H9 (cell line): Measurements from ENCODE around the gene TTYH1. TPM values are rescaled to one million over a fixed set of nuclear protein-coding genes. Genes with fewer than 3 reads are reported as not detected.

Experiments used
- DNase-seq: peaks from one replicate; pipeline ENCODE4 v3.0.0-alpha.2; 2017
- H2AFZ ChIP-seq: one replicate; pipeline ENCODE4 v1.6.1; 2013; ENCODE audit warnings: mild to moderate bottlenecking, low read length, control low read depth, moderate library complexity
- H2AK5ac ChIP-seq: 2 replicates; pipeline ENCODE4 v1.6.1; 2013; ENCODE audit warnings: low read length, control low read depth, mixed read lengths; ENCODE audit not compliant: insufficient read length
- H2BK120ac ChIP-seq: one replicate; pipeline ENCODE4 v1.6.1; 2013; ENCODE audit warnings: low read depth, mild to moderate bottlenecking, low read length, control low read depth, inconsistent platforms; ENCODE audit not compliant: poor library complexity, severe bottlenecking
- H2BK12ac ChIP-seq: 2 replicates; pipeline ENCODE4 v1.6.1; 2013; ENCODE audit warnings: low read length, control low read depth, mixed read lengths, low read depth; ENCODE audit not compliant: insufficient read length
- H2BK15ac ChIP-seq: 2 replicates; pipeline ENCODE4 v1.6.1; 2013; ENCODE audit warnings: low read depth, low read length, control low read depth
- H2BK20ac ChIP-seq: one replicate; pipeline ENCODE4 v1.6.1; 2013; ENCODE audit warnings: low read depth, mild to moderate bottlenecking, low read length, control low read depth, inconsistent platforms; ENCODE audit not compliant: poor library complexity, severe bottlenecking
- H2BK5ac ChIP-seq: 2 replicates; pipeline ENCODE4 v1.6.1; 2013; ENCODE audit warnings: low read length, control low read depth, mixed read lengths; ENCODE audit not compliant: insufficient read length
- H3K14ac ChIP-seq: 2 replicates; pipeline ENCODE4 v1.6.1; 2013; ENCODE audit warnings: low read length, control low read depth; ENCODE audit not compliant: insufficient read depth
- H3K18ac ChIP-seq: 2 replicates; pipeline ENCODE4 v1.6.1; 2013; ENCODE audit warnings: low read depth, mild to moderate bottlenecking, mixed read lengths, low read length, control low read depth; ENCODE audit not compliant: insufficient read length
- H3K23ac ChIP-seq: 2 replicates; pipeline ENCODE4 v1.6.1; 2013; ENCODE audit warnings: low read length, control low read depth, mixed read lengths, low read depth; ENCODE audit not compliant: insufficient read length
- H3K23me2 ChIP-seq: 2 replicates; pipeline ENCODE4 v1.6.1; 2013; ENCODE audit warnings: low read depth, mild to moderate bottlenecking, mixed read lengths, low read length, control low read depth; ENCODE audit not compliant: insufficient read length, poor library complexity, severe bottlenecking
- H3K27ac ChIP-seq: 2 replicates; pipeline ENCODE4 v1.5.1; 2013; ENCODE audit warnings: low read length, control low read depth, mixed read lengths, low read depth; ENCODE audit not compliant: insufficient read length
- H3K27me3 ChIP-seq: 2 replicates; pipeline ENCODE4 v1.6.1; 2013; ENCODE audit warnings: low read length, control low read depth, inconsistent platforms; ENCODE audit not compliant: insufficient read depth
- H3K4ac ChIP-seq: 2 replicates; pipeline ENCODE4 v1.6.1; 2013; ENCODE audit warnings: low read depth, mild to moderate bottlenecking, control low read depth, inconsistent platforms, low read length, moderate library complexity
- H3K4me1 ChIP-seq: 2 replicates; pipeline ENCODE4 v1.6.1; 2013; ENCODE audit warnings: low read length, control low read depth, inconsistent platforms; ENCODE audit not compliant: insufficient read depth
- H3K4me2 ChIP-seq: 2 replicates; pipeline ENCODE4 v1.6.1; 2013; ENCODE audit warnings: low read length, control low read depth, mixed read lengths; ENCODE audit not compliant: insufficient read length, insufficient read depth
- H3K56ac ChIP-seq: 2 replicates; pipeline ENCODE4 v1.6.1; 2013; ENCODE audit warnings: low read depth, mild to moderate bottlenecking, mixed read lengths, low read length, control low read depth; ENCODE audit not compliant: insufficient read length
- H3K79me1 ChIP-seq: 2 replicates; pipeline ENCODE4 v1.6.1; 2013; ENCODE audit warnings: low read depth, mild to moderate bottlenecking, moderate library complexity, low read length, control low read depth, inconsistent platforms; ENCODE audit not compliant: insufficient read depth, poor library complexity, severe bottlenecking
- H3K79me2 ChIP-seq: 2 replicates; pipeline ENCODE4 v1.6.1; 2013; ENCODE audit warnings: low read length, control low read depth, inconsistent platforms; ENCODE audit not compliant: insufficient read depth
- H3K9ac ChIP-seq: 2 replicates; pipeline ENCODE4 v1.6.1; 2013; ENCODE audit warnings: low read length, control low read depth, mixed read lengths; ENCODE audit not compliant: insufficient read length; ENCODE audit errors: extremely low read depth
- H3K9me3 ChIP-seq: one replicate; pipeline ENCODE4 v1.6.1; 2013; ENCODE audit warnings: low read depth, low read length, inconsistent platforms; ENCODE audit not compliant: control insufficient read depth
- H3T11ph ChIP-seq: one replicate; pipeline ENCODE4 v1.6.1; 2013; ENCODE audit warnings: mild to moderate bottlenecking, low read length, control low read depth, inconsistent platforms
- H4K20me1 ChIP-seq: one replicate; pipeline ENCODE4 v1.6.1; 2013; ENCODE audit not compliant: control insufficient read depth, insufficient read length, insufficient read depth
- H4K5ac ChIP-seq: 2 replicates; pipeline ENCODE4 v1.6.1; 2013; ENCODE audit warnings: low read depth, mild to moderate bottlenecking, mixed read lengths, low read length, control low read depth; ENCODE audit not compliant: insufficient read length
- H4K8ac ChIP-seq: replicated peaks from 2 replicates; pipeline ENCODE4 v1.6.1; 2013; ENCODE audit warnings: low read length, control low read depth, mixed read lengths, low read depth; ENCODE audit not compliant: insufficient read length
- H4K91ac ChIP-seq: 2 replicates; pipeline ENCODE4 v1.6.1; 2013; ENCODE audit warnings: low read depth, mild to moderate bottlenecking, moderate library complexity, mixed read lengths, low read length, control low read depth; ENCODE audit not compliant: insufficient read length
- H3K27ac Mint-ChIP-seq, 3 experiments: 2 replicates in 2 of 3; 3 replicates in 1 of 3; pipeline ENCODE4 v1.8.0; 2020 to 2021; ENCODE audit warnings: mixed read lengths in 3 of 3, mild to moderate bottlenecking in 1 of 3, moderate library complexity in 1 of 3
- H3K27me3 Mint-ChIP-seq: 2 replicates; pipeline ENCODE4 v1.8.0; 2021; ENCODE audit warnings: low read depth, mild to moderate bottlenecking, moderate library complexity, mixed read lengths
- H3K36me3 Mint-ChIP-seq, 3 experiments: 2 replicates in 2 of 3; 3 replicates in 1 of 3; pipeline ENCODE4 v1.8.0; 2020 to 2021; ENCODE audit warnings: low read depth in 3 of 3, mixed read lengths in 3 of 3; ENCODE audit not compliant: insufficient read depth in 1 of 3
- H3K4me1 Mint-ChIP-seq, 2 experiments: 2 replicates each; pipeline ENCODE4 v1.8.0; 2020; ENCODE audit warnings: mixed read lengths in 2 of 2
- H3K4me3 Mint-ChIP-seq, 2 experiments: 2 replicates in 1 of 2; 3 replicates in 1 of 2; pipeline ENCODE4 v1.8.0; 2020 to 2021; ENCODE audit warnings: mild to moderate bottlenecking in 2 of 2, mixed read lengths in 2 of 2, moderate library complexity in 1 of 2
- H3K9me3 Mint-ChIP-seq, 2 experiments: 2 replicates in 1 of 2; 3 replicates in 1 of 2; pipeline ENCODE4 v1.8.0; 2020; ENCODE audit warnings: mild to moderate bottlenecking in 2 of 2, mixed read lengths in 2 of 2, moderate library complexity in 1 of 2
- CTCF ChIP-seq: fragments of 200-600 bp; sonication (generic); conservative IDR thresholded peaks from 3 replicates; pipeline ENCODE4 v1.8.0; 2021; ENCODE audit warnings: antibody characterized with exemption, mild to moderate bottlenecking
- WGBS: extraction: QIAGEN DNeasy Blood & Tissue Kit; methylation state at CpG from one replicate; pipeline ENCODE4 v1.1.7; 2013; ENCODE audit warnings: missing lambda C conversion rate, low lambda C conversion rate, mixed read lengths; ENCODE audit not compliant: insufficient read length; ENCODE audit errors: extremely low coverage; 5-methylcytosine and 5-hydroxymethylcytosine counted together
- total RNA-seq: library from RNA; stranded (reverse); gene quantifications from 2 replicates; pipeline ENCODE4 v1.2.1, GENCODE V29; 2021

Gene TTYH1
- total RNA-seq, 1 experiment from 2014 or later, result 47.1 TPM

DNA sequence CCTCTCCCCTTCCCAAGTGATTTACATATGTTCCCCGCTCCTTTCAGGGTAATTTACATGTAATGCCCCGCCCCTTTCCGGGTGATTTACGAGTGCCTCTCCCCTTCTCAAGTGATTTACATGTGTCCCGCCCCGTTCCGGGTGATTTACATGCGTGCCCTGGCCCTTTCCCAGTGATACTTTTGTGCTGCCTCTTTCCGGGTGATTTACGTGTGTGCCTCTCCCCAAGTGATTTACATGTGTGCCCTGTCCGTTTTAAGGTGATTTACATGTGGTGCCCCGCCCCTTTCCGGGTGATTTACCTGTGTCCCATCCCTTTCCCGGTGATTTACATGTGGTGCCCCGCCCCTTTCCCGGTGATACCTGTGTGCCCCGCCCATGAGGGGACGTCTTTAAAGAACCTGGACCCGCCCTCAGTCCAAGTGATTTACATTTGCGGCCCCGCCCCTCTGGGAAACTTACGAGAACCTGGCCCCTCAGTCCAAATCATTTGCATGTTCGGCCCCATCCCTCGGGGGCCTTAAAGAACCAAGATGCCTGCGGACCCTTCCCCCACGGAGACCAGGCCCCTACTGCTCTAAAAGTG, 48.9 kb downstream of the TTYH1 start:
- Histone ChIP-seq H2BK12ac (no peak overlapping the region), H3K79me2 (no peaks in the 10 kb centered on the region), H3K4ac (no peak overlapping the region), H3K4me1 (no peaks in the 10 kb centered on the region), H3K9me3 (no peaks in the 10 kb centered on the region), H3K56ac (no peak overlapping the region), H4K91ac (no peak overlapping the region), H2AK5ac (no peak overlapping the region), H4K20me1 (no peaks in the 10 kb centered on the region), H2BK15ac (no peak overlapping the region), H3K27me3 (no peaks in the 10 kb centered on the region; the same call in 1 of the 2 replicates), H3K14ac (peak overlapping the region; percentile 86; the same call in 1 of the 2 replicates), H3K4me2 (peak overlapping the region; percentile 32), H4K5ac (no peak overlapping the region), H4K8ac (no peak overlapping the region), H3K18ac (peak overlapping the region; percentile 90), H3K23me2 (peaks cover 11% of the 10 kb centered on the region), H2AFZ (no peak overlapping the region), H2BK120ac (peak overlapping the region; percentile 89), H2BK5ac (no peak overlapping the region), H3K79me1 (no peaks in the 10 kb centered on the region), H2BK20ac (no peak overlapping the region), H3K27ac (peak overlapping the region; percentile 47), H3T11ph (no peak overlapping the region), H3K23ac (no peak overlapping the region), H3K9ac (peak overlapping the region; percentile 23)
- Mint-ChIP-seq H3K27ac (peak overlapping the region; percentile 77 to 100 (median 99); a peak in 6 of 7 replicates), H3K36me3 (peaks cover 8 to 24% (median 24%) of the 10 kb centered on the region in 3 experiments; a peak in 6 of 7 replicates), H3K4me1 (peaks cover 7% of the 10 kb centered on the region in 2 experiments; a peak in 3 of 4 replicates), H3K27me3 (peaks cover 29% of the 10 kb centered on the region), H3K9me3 (0 out of 5 replicates have a peak, but pooled peaks cover 0 to 3% of the 10 kb centered on the region in 2 experiments), H3K4me3 (peak overlapping the region; percentile 75 to 84)
- no CpG with 5 or more reads among the region's 26 CpGs for WGBS
- peak; percentile 99 for DNase-seq
- TF ChIP-seq CTCF, result no peak
